HepG2 (cell line): ENCODE measurements around the gene CTIF. TPM values are rescaled to one million over a fixed set of nuclear protein-coding genes. Genes with fewer than 3 reads are reported as not detected.

Source experiments
- ATF3 ChIP-seq: sonication (generic); formaldehyde crosslinking; IDR thresholded peaks from 2 replicates; pipeline ENCODE4 v1.4.0; 2020; ENCODE audit warnings: missing genetic modification reagents
- CBX2 ChIP-seq, 2 experiments: fragments of 200-600 bp in 1 of 2; sonication (generic); formaldehyde crosslinking in 1 of 2; IDR thresholded peaks; 2 replicates each; pipeline versions ENCODE4 v1.7.0 to v1.8.1; 2018 to 2022; ENCODE audit warnings: low read depth in 2 of 2, low read length in 1 of 2, mild to moderate bottlenecking in 1 of 2, missing genetic modification reagents in 1 of 2
- EHMT2 ChIP-seq: fragments of 200-600 bp; sonication (generic); IDR thresholded peaks from 2 replicates; pipeline ENCODE4 v1.7.0; 2017; ENCODE audit warnings: antibody characterized with exemption, low read depth, low read length, borderline replicate concordance
- GMEB1 ChIP-seq: sonication (generic); formaldehyde crosslinking; IDR thresholded peaks from 2 replicates; pipeline ENCODE4 v1.5.1; 2020; ENCODE audit warnings: missing genetic modification reagents, mild to moderate bottlenecking, borderline replicate concordance
- LBX2 ChIP-seq: sonication (generic); formaldehyde crosslinking; IDR thresholded peaks from 2 replicates; pipeline ENCODE4 v1.5.0; 2020; ENCODE audit warnings: missing genetic modification reagents, mild to moderate bottlenecking, borderline replicate concordance
- NR2F6 ChIP-seq, 2 experiments: IDR thresholded peaks; 2 replicates each; pipeline ENCODE4 v1.6.1; 2016; ENCODE audit warnings: antibody characterized with exemption in 1 of 2, mild to moderate bottlenecking in 1 of 2
- TRAFD1 ChIP-seq: sonication (generic); formaldehyde crosslinking; IDR thresholded peaks from 2 replicates; pipeline ENCODE4 v1.5.1; 2020; ENCODE audit warnings: missing genetic modification reagents, mild to moderate bottlenecking, borderline replicate concordance
- ZNF451 ChIP-seq: sonication (generic); formaldehyde crosslinking; IDR thresholded peaks from 2 replicates; pipeline ENCODE4 v1.5.0; 2020; ENCODE audit warnings: mild to moderate bottlenecking, missing genetic modification reagents
- ZNF549 ChIP-seq: sonication (generic); formaldehyde crosslinking; IDR thresholded peaks from 2 replicates; pipeline ENCODE4 v1.5.0; 2020; ENCODE audit warnings: missing genetic modification reagents
- polyA plus RNA-seq, 8 experiments: library from polyadenylated mRNA; depleted of rRNA in 3 of 8; stranded (reverse) in 7 of 8; unstranded in 1 of 8; fragments of >200 nt; fragmentation: Illumina TruSeq in 4 of 8; extraction: Trizol in 4 of 8; gene quantifications; 2 replicates each; pipeline versions ENCODE4 v1.2.1 to v1.2.3, GENCODE V29; 2011 to 2016; ENCODE audit warnings: low read depth in 4 of 8, missing spikeins in 1 of 8, mixed read lengths in 1 of 8; ENCODE audit not compliant: insufficient read depth in 1 of 8
- total RNA-seq, 5 experiments: library from RNA; depleted of rRNA; stranded (reverse); fragments of >200 nt; fragmentation: Illumina TruSeq; extraction: Trizol; gene quantifications; 2 replicates each; pipeline ENCODE4 v1.2.3, GENCODE V29; 2016; ENCODE audit warnings: low read depth in 1 of 5
- TF ChIP-seq, protein P1 (sequence below): sonication (generic); formaldehyde crosslinking; IDR thresholded peaks from 2 replicates; pipeline ENCODE4 v1.9.0; 2021; ENCODE audit warnings: mild to moderate bottlenecking, missing genetic modification reagents

CTIF gene
- total and polyA plus RNA-seq, 2 of the 13 experiments (the other 11 are each of a cell fraction or from before 2014, with no cell fraction given), result 18.2 to 28.0 TPM

DNA sequence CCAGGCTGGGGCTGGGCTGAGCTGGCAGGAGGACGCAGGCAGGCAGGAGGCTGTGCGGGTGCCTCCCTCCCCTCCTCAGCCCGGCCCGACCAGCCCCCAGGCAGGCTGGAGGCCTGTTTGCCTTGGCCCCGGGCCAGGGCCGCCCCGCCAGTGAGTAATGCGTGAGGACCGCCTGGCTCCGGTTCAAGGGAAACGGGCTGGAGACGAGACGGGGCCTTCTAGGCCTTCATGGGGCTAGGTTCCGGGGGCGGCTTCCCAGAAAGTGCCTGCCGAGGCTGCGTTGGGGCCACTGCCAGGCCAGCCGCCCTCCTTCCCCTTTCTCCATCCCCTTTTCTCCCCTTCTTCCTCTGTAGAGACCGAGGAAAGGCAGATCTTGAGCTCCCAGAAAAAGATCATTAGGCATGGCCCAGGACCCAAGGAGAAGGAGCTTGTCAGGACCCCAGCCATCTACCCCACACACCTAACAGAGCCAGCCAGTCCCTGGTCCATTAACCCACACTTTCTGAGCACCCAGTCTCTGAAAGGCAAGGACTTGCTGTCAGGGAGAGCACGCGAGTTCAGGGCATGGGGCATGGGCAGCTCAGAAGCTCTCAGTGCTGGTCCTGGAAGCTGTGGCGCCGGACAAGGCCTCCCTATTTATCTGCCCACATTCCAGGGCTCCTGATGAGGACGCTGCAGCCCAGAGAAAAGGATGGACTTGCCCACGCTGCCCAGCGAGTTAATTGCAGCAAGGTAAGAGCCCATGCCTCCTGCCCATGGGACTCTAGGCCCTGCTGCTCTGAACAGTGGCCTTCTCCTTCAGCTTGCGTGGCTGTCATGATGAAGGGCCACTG is 363.4 kb downstream of the CTIF start (continued):
- TF ChIP-seq GMEB1 (CRISPR knock-in tag) (peak; percentile 60; the same call in 1 of the 2 replicates), NR2F6 (IDR thresholded peaks at IDR 0.05) (no peak), NR2F6 (CRISPR knock-in tag; IDR thresholded peaks at IDR 0.05) (peak; percentile 66), TRAFD1 (CRISPR knock-in tag) (no peak), ATF3 (peak; percentile 90), EHMT2 (no peak), CBX2 (IDR thresholded peaks at IDR 0.05; ENCODE audit: low read depth, low read length) (no peak), CBX2 (CRISPR knock-in tag; IDR thresholded peaks at IDR 0.05; ENCODE audit: low read depth) (no peak), LBX2 (CRISPR knock-in tag) (no peak), ZNF451 (0 out of 2 replicates have a peak, but pooled peaks have one; percentile 22), ZNF549 (CRISPR knock-in tag) (no peak)
- TF ChIP-seq, protein P1, sequence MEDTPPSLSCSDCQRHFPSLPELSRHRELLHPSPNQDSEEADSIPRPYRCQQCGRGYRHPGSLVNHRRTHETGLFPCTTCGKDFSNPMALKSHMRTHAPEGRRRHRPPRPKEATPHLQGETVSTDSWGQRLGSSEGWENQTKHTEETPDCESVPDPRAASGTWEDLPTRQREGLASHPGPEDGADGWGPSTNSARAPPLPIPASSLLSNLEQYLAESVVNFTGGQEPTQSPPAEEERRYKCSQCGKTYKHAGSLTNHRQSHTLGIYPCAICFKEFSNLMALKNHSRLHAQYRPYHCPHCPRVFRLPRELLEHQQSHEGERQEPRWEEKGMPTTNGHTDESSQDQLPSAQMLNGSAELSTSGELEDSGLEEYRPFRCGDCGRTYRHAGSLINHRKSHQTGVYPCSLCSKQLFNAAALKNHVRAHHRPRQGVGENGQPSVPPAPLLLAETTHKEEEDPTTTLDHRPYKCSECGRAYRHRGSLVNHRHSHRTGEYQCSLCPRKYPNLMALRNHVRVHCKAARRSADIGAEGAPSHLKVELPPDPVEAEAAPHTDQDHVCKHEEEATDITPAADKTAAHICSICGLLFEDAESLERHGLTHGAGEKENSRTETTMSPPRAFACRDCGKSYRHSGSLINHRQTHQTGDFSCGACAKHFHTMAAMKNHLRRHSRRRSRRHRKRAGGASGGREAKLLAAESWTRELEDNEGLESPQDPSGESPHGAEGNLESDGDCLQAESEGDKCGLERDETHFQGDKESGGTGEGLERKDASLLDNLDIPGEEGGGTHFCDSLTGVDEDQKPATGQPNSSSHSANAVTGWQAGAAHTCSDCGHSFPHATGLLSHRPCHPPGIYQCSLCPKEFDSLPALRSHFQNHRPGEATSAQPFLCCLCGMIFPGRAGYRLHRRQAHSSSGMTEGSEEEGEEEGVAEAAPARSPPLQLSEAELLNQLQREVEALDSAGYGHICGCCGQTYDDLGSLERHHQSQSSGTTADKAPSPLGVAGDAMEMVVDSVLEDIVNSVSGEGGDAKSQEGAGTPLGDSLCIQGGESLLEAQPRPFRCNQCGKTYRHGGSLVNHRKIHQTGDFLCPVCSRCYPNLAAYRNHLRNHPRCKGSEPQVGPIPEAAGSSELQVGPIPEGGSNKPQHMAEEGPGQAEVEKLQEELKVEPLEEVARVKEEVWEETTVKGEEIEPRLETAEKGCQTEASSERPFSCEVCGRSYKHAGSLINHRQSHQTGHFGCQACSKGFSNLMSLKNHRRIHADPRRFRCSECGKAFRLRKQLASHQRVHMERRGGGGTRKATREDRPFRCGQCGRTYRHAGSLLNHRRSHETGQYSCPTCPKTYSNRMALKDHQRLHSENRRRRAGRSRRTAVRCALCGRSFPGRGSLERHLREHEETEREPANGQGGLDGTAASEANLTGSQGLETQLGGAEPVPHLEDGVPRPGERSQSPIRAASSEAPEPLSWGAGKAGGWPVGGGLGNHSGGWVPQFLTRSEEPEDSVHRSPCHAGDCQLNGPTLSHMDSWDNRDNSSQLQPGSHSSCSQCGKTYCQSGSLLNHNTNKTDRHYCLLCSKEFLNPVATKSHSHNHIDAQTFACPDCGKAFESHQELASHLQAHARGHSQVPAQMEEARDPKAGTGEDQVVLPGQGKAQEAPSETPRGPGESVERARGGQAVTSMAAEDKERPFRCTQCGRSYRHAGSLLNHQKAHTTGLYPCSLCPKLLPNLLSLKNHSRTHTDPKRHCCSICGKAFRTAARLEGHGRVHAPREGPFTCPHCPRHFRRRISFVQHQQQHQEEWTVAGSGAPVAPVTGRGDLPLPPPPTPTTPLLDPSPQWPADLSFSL (CRISPR knock-in tag), result no peak
